ENCODE measurements around the gene CREB3L1.

CREB3L1 gene

GRCh38 chr11:46242952-46243795 lies 34.3 kb upstream of the CREB3L1 start:
- peak; percentile 60 for DNase-seq (ENCODE audit: low read depth)
- TF ChIP-seq CTCF (IDR thresholded peaks at IDR 0.05; ENCODE audit: low read depth, low read length, missing control alignments) = peak; percentile 6
- peak overlapping the region; percentile 52 for H3K4me3 ChIP-seq (ENCODE audit: low read depth, low read length)

- no peak for DNase-seq (ENCODE audit: low read depth)
- no peak for TF ChIP-seq CTCF (IDR thresholded peaks at IDR 0.05; ENCODE audit: low read depth, low read length, missing control alignments)
- peak overlapping the region; percentile 52 for H3K4me3 ChIP-seq (ENCODE audit: low read depth, low read length)
These were observed 33.7 kb upstream of the CREB3L1 start for GRCh38 chr11:46243796-46244109.

- DNase-seq (ENCODE audit: low read depth) = no peak
- no peak for TF ChIP-seq CTCF (IDR thresholded peaks at IDR 0.05; ENCODE audit: low read depth, low read length, missing control alignments)
- no peak overlapping the region for H3K4me3 ChIP-seq (ENCODE audit: low read depth, low read length)
These were observed 30.9 kb upstream of the CREB3L1 start for GRCh38 chr11:46246521-46246920.

GRCh38 chr11:46247090-46247489 lies 30.4 kb upstream of the CREB3L1 start:
- no peak for TF ChIP-seq CTCF (IDR thresholded peaks at IDR 0.05; ENCODE audit: low read depth, low read length, missing control alignments)
- no peak overlapping the region for H3K4me3 ChIP-seq (ENCODE audit: low read depth, low read length)
- DNase-seq (ENCODE audit: low read depth) = no peak

- TF ChIP-seq CTCF (IDR thresholded peaks at IDR 0.05; ENCODE audit: low read depth, low read length, missing control alignments) = peak; percentile 69
- DNase-seq (ENCODE audit: low read depth) = no peak
- no peak overlapping the region for H3K4me3 ChIP-seq (ENCODE audit: low read depth, low read length)
These were observed 29.8 kb upstream of the CREB3L1 start for GRCh38 chr11:46247659-46248058.

- no peak for TF ChIP-seq CTCF (IDR thresholded peaks at IDR 0.05; ENCODE audit: low read depth, low read length, missing control alignments)
These were observed 29.0 kb upstream of the CREB3L1 start for GRCh38 chr11:46248289-46249102.

More at GRCh38 chr11:46248289-46249102, 29.0 kb upstream of the CREB3L1 start:
- no peak for DNase-seq (ENCODE audit: low read depth)
- no peak overlapping the region for H3K4me3 ChIP-seq (ENCODE audit: low read depth, low read length)
